IgD-negative memory B cell (primary cell): ENCODE data around the gene CFAP74. TPM values are rescaled to one million over a fixed set of nuclear protein-coding genes. Genes with fewer than 3 reads are reported as not detected.
"Not testable (repeated sequence)": the region's sequence is repeated elsewhere in the genome, so short reads cannot be mapped to it uniquely, and the experiment has no call there.

Experiments
- H3K27ac Mint-ChIP-seq, 3 donors: one replicate each; pipeline ENCODE4 v1.8.0; 2020 to 2022; ENCODE audit warnings: mild to moderate bottlenecking in 3 of 3, mixed read lengths in 3 of 3, moderate library complexity in 1 of 3
- H3K27me3 Mint-ChIP-seq: one replicate; pipeline ENCODE4 v1.8.0; 2021; ENCODE audit warnings: mixed read lengths
- H3K36me3 Mint-ChIP-seq: one replicate; pipeline ENCODE4 v1.8.0; 2020; ENCODE audit warnings: mild to moderate bottlenecking, mixed read lengths
- H3K4me1 Mint-ChIP-seq, 3 donors: one replicate each; pipeline ENCODE4 v1.8.0; 2020 to 2022; ENCODE audit warnings: mixed read lengths in 3 of 3, mild to moderate bottlenecking in 1 of 3
- H3K4me3 Mint-ChIP-seq, 4 donors: one replicate each; pipeline ENCODE4 v1.8.0; 2020 to 2022; ENCODE audit warnings: mild to moderate bottlenecking in 4 of 4, mixed read lengths in 4 of 4, moderate library complexity in 3 of 4
- H3K9me3 Mint-ChIP-seq, 3 donors: one replicate each; pipeline ENCODE4 v1.8.0; 2020 to 2021; ENCODE audit warnings: mixed read lengths in 3 of 3, mild to moderate bottlenecking in 1 of 3
- polyA plus RNA-seq: library from polyadenylated mRNA; unstranded; fragments of 300-500 nt; fragmentation: Illumina TruSeq; gene quantifications from one replicate; pipeline ENCODE4 v1.2.3, GENCODE V29; 2021

The CFAP74 gene
- polyA plus RNA-seq, 1 donor from 2014 or later = not detected

GRCh38 chr1:1890506-1891348, 112.9 kb downstream of the CFAP74 start, which contains the start of gene GNB1:
GNB1 (minus strand) TSS chr1:1891087; CDS start chr1:1825453, 65,634 bp downstream.
- peaks cover 3% of the 10 kb centered on the region for H3K27me3 Mint-ChIP-seq
- no peaks in the 10 kb centered on the region for H3K36me3 Mint-ChIP-seq
- no peaks in the 10 kb centered on the region for H3K9me3 Mint-ChIP-seq
- peak within 1 kb of the TSS; percentile 90 to 94 (median 93) for H3K27ac Mint-ChIP-seq
- H3K4me1 Mint-ChIP-seq = peaks cover 39 to 48% (median 46%) of the 10 kb centered on the region in 3 donors
- H3K4me3 Mint-ChIP-seq = peak within 1 kb of the TSS; percentile 88 to 95 (median 93)

GRCh38 chr1:1889847-1890505, 113.6 kb downstream of the CFAP74 start:
- Mint-ChIP-seq H3K4me1 (peaks cover 38 to 44% (median 41%) of the 10 kb centered on the region in 3 donors), H3K36me3 (no peaks in the 10 kb centered on the region), H3K27me3 (peaks cover under 1% of the 10 kb centered on the region), H3K9me3 (no peaks in the 10 kb centered on the region), H3K27ac (peak overlapping the region; percentile 90 to 94 (median 93)), H3K4me3 (peak overlapping the region; percentile 81 to 92 (median 89))

- Mint-ChIP-seq H3K27me3 (no peaks in the 10 kb centered on the region), H3K4me1 (peaks cover 34 to 38% (median 37%) of the 10 kb centered on the region in 3 donors), H3K36me3 (no peaks in the 10 kb centered on the region), H3K27ac (peak overlapping the region; percentile 63 to 94 (median 93)), H3K9me3 (no peaks in the 10 kb centered on the region), H3K4me3 (peak overlapping the region; percentile 81 to 92 (median 88))
Measured at GRCh38 chr1:1889090-1889750, 114.4 kb downstream of the CFAP74 start.

- H3K36me3 Mint-ChIP-seq, H3K27me3 Mint-ChIP-seq, H3K9me3 Mint-ChIP-seq: not testable (repeated sequence)
- peak overlapping the region in 3 of 4 donors; percentile 39 to 77 (median 71) for H3K4me3 Mint-ChIP-seq
- peaks cover 53 to 56% (median 55%) of the 10 kb centered on the region in 3 donors for H3K4me1 Mint-ChIP-seq
- H3K27ac Mint-ChIP-seq = peak overlapping the region in 2 of 3 donors; percentile 59 to 67
Measured at GRCh38 chr1:1883890-1884289, 119.7 kb downstream of the CFAP74 start.

- H3K36me3 Mint-ChIP-seq = peaks cover 7% of the 10 kb centered on the region
- H3K9me3 Mint-ChIP-seq = no peaks in the 10 kb centered on the region
- peak overlapping the region in 3 of 4 donors; percentile 39 to 77 (median 71) for H3K4me3 Mint-ChIP-seq
- peaks cover 55 to 59% (median 56%) of the 10 kb centered on the region in 3 donors for H3K4me1 Mint-ChIP-seq
- H3K27me3 Mint-ChIP-seq = no peaks in the 10 kb centered on the region
- H3K27ac Mint-ChIP-seq = peak overlapping the region; percentile 31 to 67 (median 59)
Measured at GRCh38 chr1:1883092-1883873, 120.3 kb downstream of the CFAP74 start.

GRCh38 chr1:1881727-1882126, 121.9 kb downstream of the CFAP74 start:
- H3K27me3 Mint-ChIP-seq = no peaks in the 10 kb centered on the region
- peaks cover 51 to 57% (median 53%) of the 10 kb centered on the region in 3 donors for H3K4me1 Mint-ChIP-seq
- no peaks in the 10 kb centered on the region for H3K9me3 Mint-ChIP-seq
- peaks cover 7% of the 10 kb centered on the region for H3K36me3 Mint-ChIP-seq
- peak overlapping the region in 2 of 4 donors; percentile 49 to 71 for H3K4me3 Mint-ChIP-seq
- H3K27ac Mint-ChIP-seq = peak overlapping the region; percentile 59 to 89 (median 71)

- Mint-ChIP-seq H3K36me3 (peaks cover 7% of the 10 kb centered on the region), H3K27ac (peak overlapping the region in 2 of 3 donors; percentile 60 to 89), H3K4me1 (peaks cover 57 to 58% (median 57%) of the 10 kb centered on the region in 3 donors)
Measured at GRCh38 chr1:1880617-1881312, 122.8 kb downstream of the CFAP74 start.

GRCh38 chr1:1879942-1880341, 123.6 kb downstream of the CFAP74 start:
- peaks cover 7% of the 10 kb centered on the region for H3K36me3 Mint-ChIP-seq
- peak overlapping the region in 1 of 3 donors; percentile 86 for H3K27ac Mint-ChIP-seq
- H3K4me3 Mint-ChIP-seq = peak overlapping the region in 1 of 4 donors; percentile 49
- peaks cover 60 to 64% (median 62%) of the 10 kb centered on the region in 3 donors for H3K4me1 Mint-ChIP-seq
- H3K9me3 Mint-ChIP-seq = no peaks in the 10 kb centered on the region
- H3K27me3 Mint-ChIP-seq = no peaks in the 10 kb centered on the region

More at GRCh38 chr1:1880617-1881312, 122.8 kb downstream of the CFAP74 start:
- H3K4me3 Mint-ChIP-seq = peak overlapping the region in 2 of 4 donors; percentile 46 to 49
- no peaks in the 10 kb centered on the region for H3K27me3 Mint-ChIP-seq
- H3K9me3 Mint-ChIP-seq = no peaks in the 10 kb centered on the region

- Mint-ChIP-seq H3K36me3 (peaks cover 7% of the 10 kb centered on the region), H3K27me3 (no peaks in the 10 kb centered on the region), H3K9me3 (no peaks in the 10 kb centered on the region), H3K27ac (peak overlapping the region in 2 of 3 donors; percentile 20 to 69), H3K4me1 (peaks cover 49 to 66% (median 58%) of the 10 kb centered on the region in 3 donors), H3K4me3 (peak overlapping the region in 3 of 4 donors; percentile 17 to 73 (median 19))
Measured at GRCh38 chr1:1877865-1878436, 125.6 kb downstream of the CFAP74 start.

- H3K4me3 Mint-ChIP-seq = peak overlapping the region in 2 of 4 donors; percentile 14 to 61
- no peaks in the 10 kb centered on the region for H3K9me3 Mint-ChIP-seq
- peaks cover 56 to 70% (median 64%) of the 10 kb centered on the region in 3 donors for H3K4me1 Mint-ChIP-seq
- peak overlapping the region; percentile 40 to 84 (median 58) for H3K27ac Mint-ChIP-seq
- H3K36me3 Mint-ChIP-seq = peaks cover 7% of the 10 kb centered on the region
- no peaks in the 10 kb centered on the region for H3K27me3 Mint-ChIP-seq
Measured at GRCh38 chr1:1876335-1876930, 127.2 kb downstream of the CFAP74 start.

GRCh38 chr1:1875932-1876331, 127.7 kb downstream of the CFAP74 start:
- Mint-ChIP-seq H3K27me3 (no peaks in the 10 kb centered on the region), H3K9me3 (no peaks in the 10 kb centered on the region), H3K36me3 (peaks cover 5% of the 10 kb centered on the region), H3K4me1 (peaks cover 56 to 70% (median 62%) of the 10 kb centered on the region in 3 donors), H3K4me3 (peak overlapping the region in 2 of 4 donors; percentile 34 to 61), H3K27ac (peak overlapping the region in 2 of 3 donors; percentile 40 to 71)

- H3K27me3 Mint-ChIP-seq = no peaks in the 10 kb centered on the region
- peaks cover 6% of the 10 kb centered on the region for H3K36me3 Mint-ChIP-seq
- H3K4me3 Mint-ChIP-seq = no peak overlapping the region
- H3K9me3 Mint-ChIP-seq = no peaks in the 10 kb centered on the region
- H3K4me1 Mint-ChIP-seq = peaks cover 60 to 73% (median 64%) of the 10 kb centered on the region in 3 donors
- H3K27ac Mint-ChIP-seq = peak overlapping the region in 2 of 3 donors; percentile 37 to 83
Measured at GRCh38 chr1:1874901-1875300, 128.7 kb downstream of the CFAP74 start.

GRCh38 chr1:1873186-1873585, 130.4 kb downstream of the CFAP74 start:
- no peaks in the 10 kb centered on the region for H3K27me3 Mint-ChIP-seq
- H3K9me3 Mint-ChIP-seq = no peaks in the 10 kb centered on the region
- H3K36me3 Mint-ChIP-seq = peaks cover 2% of the 10 kb centered on the region
- H3K27ac Mint-ChIP-seq = no peak overlapping the region
- H3K4me1 Mint-ChIP-seq = peaks cover 58 to 69% (median 61%) of the 10 kb centered on the region in 3 donors
- H3K4me3 Mint-ChIP-seq = peak overlapping the region in 2 of 4 donors; percentile 28 to 63
